A673 (cell line): ENCODE data around the gene PER3. TPM values are rescaled to one million over a fixed set of nuclear protein-coding genes. Genes with fewer than 3 reads are reported as not detected.

Experiments
- BruUV-seq: library from RNA; stranded (reverse); fragments of 400-500 nt; replicated peaks from 2 replicates; lab custom pipeline; 2021; lab: Mats Ljungman, UMichigan
- CTCF ChIA-PET: fragments of 300-600 bp; sonication (Branson Sonifier 250); formaldehyde crosslinking; loops from one replicate; lab custom pipeline; 2022; ENCODE audit warnings: antibody characterized with exemption; lab: Charles Lee
- POLR2A ChIA-PET: fragments of 300-600 bp; sonication (Branson Sonifier 250); formaldehyde crosslinking; loops from one replicate; lab custom pipeline; 2022; ENCODE audit warnings: antibody characterized with exemption; ENCODE audit not compliant: low non-redundant PET; lab: Charles Lee
- DNase-seq: peaks from one replicate; pipeline ENCODE4 v3.0.0-alpha.2; 2015; ENCODE audit warnings: low spot score
- H3K27ac ChIP-seq: fragments of 200-600 bp; sonication (generic); 2 replicates; pipeline ENCODE4 v1.5.1; 2016; ENCODE audit warnings: mixed run types, low read depth, mild to moderate bottlenecking, mixed read lengths, antibody characterized with exemption, low read length; ENCODE audit not compliant: poor library complexity, severe bottlenecking
- H3K27me3 ChIP-seq: fragments of 200-600 bp; sonication (generic); replicated peaks from 2 replicates; pipeline ENCODE4 v1.6.1; 2017; ENCODE audit warnings: mixed run types, low read depth, mild to moderate bottlenecking, mixed read lengths, antibody characterized with exemption, low read length; ENCODE audit not compliant: insufficient read depth, poor library complexity
- H3K36me3 ChIP-seq: fragments of 200-600 bp; sonication (generic); 2 replicates; pipeline ENCODE4 v1.6.1; 2016; ENCODE audit warnings: mixed run types, mild to moderate bottlenecking, mixed read lengths, antibody characterized with exemption, low read length; ENCODE audit not compliant: insufficient read depth, poor library complexity, severe bottlenecking
- H3K4me1 ChIP-seq: fragments of 200-600 bp; sonication (generic); 2 replicates; pipeline ENCODE4 v1.6.1; 2017; ENCODE audit warnings: mixed run types, mild to moderate bottlenecking, mixed read lengths, antibody characterized with exemption, low read length; ENCODE audit not compliant: insufficient read depth, poor library complexity, severe bottlenecking
- H3K4me3 ChIP-seq: fragments of 200-600 bp; sonication (generic); 2 replicates; pipeline ENCODE4 v1.5.1; 2016; ENCODE audit warnings: low read depth, mixed run types, mild to moderate bottlenecking, mixed read lengths, low read length; ENCODE audit not compliant: poor library complexity, severe bottlenecking
- H3K9me3 ChIP-seq: fragments of 200-600 bp; sonication (generic); 2 replicates; pipeline ENCODE4 v1.6.1; 2016; ENCODE audit warnings: mixed run types, low read depth, mild to moderate bottlenecking, mixed read lengths, antibody characterized with exemption, low read length; ENCODE audit not compliant: poor library complexity, severe bottlenecking
- CTCF ChIP-seq: fragments of 300-800, 200-600 bp; sonication (generic); conservative IDR thresholded peaks from 2 replicates; pipeline ENCODE4 v1.5.1; 2017; ENCODE audit warnings: low read depth, mild to moderate bottlenecking, antibody characterized with exemption, low read length, moderate library complexity, mixed read lengths
- EZH2 ChIP-seq: fragments of 200-600 bp; sonication (generic); IDR thresholded peaks from 2 replicates; pipeline ENCODE4 v1.6.1; 2017; ENCODE audit warnings: borderline replicate concordance, low read depth, mild to moderate bottlenecking, mixed read lengths, antibody characterized with exemption, low read length; ENCODE audit not compliant: poor library complexity, severe bottlenecking
- intact Hi-C: fragments of 100-400 bp; cut with micrococcal nuclease; formaldehyde crosslinking; loops from one replicate; pipeline ENCODE4 v1.10.0; 2022; ENCODE audit not compliant: unreplicated experiment
- total RNA-seq: library from RNA; stranded (reverse); gene quantifications from 2 replicates; pipeline ENCODE4 v1.2.3, GENCODE V29; 2021

The PER3 gene
- total RNA-seq, 1 experiment from 2014 or later: 4.1 TPM

- no TSS peak for BruUV-seq
- no peaks in the 10 kb centered on the region for H3K4me1 ChIP-seq
- no peaks in the 10 kb centered on the region for H3K36me3 ChIP-seq
- ChIA-PET POLR2A (no interaction called here), CTCF (interaction anchor here (0.5 kb wide), 1 partner anchor 138 kb away, joined by 8 read pairs; no protein-coding TSS in a partner anchor)
- peaks cover 18% of the 10 kb centered on the region for H3K9me3 ChIP-seq
- no peak overlapping the region for H3K27ac ChIP-seq
- H3K27me3 ChIP-seq: no peaks in the 10 kb centered on the region
- TF ChIP-seq EZH2 (no peak), CTCF (no peak)
- intact Hi-C loops: no loop called here
- H3K4me3 ChIP-seq: no peak overlapping the region
- no peak for DNase-seq
These were observed 25.7 kb downstream of the PER3 start for GRCh38 chr1:7809742-7810141.

DNA sequence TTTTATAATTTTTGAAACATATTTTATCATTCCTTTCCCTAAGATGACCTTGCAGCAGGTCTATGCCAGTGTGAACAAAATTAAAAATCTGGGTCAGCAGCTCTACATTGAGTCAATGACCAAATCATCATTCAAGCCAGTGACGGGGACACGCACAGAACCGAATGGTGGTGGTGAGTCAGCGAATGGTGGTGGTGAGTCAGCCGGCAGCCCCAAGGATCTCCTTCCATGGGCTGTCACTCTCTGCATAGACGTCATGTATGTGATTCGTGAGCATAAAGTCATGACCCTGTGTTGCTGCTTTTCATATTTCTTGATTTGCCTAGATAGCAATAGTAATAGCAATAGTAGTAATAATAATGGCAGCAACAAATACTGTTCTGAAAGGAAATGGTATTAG lies 26.3 kb downstream of the PER3 start:
- H3K27ac ChIP-seq: no peak overlapping the region
- no TSS peak for BruUV-seq
- H3K4me1 ChIP-seq: no peaks in the 10 kb centered on the region
- TF ChIP-seq CTCF (no peak), EZH2 (no peak)
- peak; percentile 29 for DNase-seq
- peaks cover 18% of the 10 kb centered on the region for H3K9me3 ChIP-seq
- ChIA-PET POLR2A (no interaction called here), CTCF (no interaction called here)
- no peaks in the 10 kb centered on the region for H3K27me3 ChIP-seq
- intact Hi-C loops: no loop called here
- H3K4me3 ChIP-seq: no peak overlapping the region
- H3K36me3 ChIP-seq: no peaks in the 10 kb centered on the region

DNA sequence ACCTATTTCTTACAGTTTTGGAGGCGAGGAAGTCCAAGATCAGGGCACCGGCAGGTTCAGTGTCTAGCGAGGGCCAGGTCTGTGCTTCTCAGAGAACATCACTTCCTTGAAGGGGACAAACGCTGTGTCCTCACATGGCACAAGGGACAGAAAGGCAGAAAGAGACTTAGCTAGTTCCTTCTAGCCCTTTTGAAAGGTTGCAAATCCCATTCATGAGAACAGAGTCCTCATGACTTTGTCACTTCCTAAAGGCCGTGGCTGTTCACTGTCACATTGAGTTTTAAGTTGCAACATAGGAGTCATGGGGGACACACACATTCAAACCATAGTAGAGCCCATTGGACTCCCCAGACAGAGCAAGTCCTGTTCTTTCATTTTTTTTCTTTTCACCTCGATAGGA lies 27.4 kb downstream of the PER3 start:
- no peak for DNase-seq
- intact Hi-C loops: no loop called here
- Histone ChIP-seq H3K4me1 (no peaks in the 10 kb centered on the region), H3K36me3 (no peaks in the 10 kb centered on the region), H3K9me3 (peaks cover 18% of the 10 kb centered on the region), H3K27ac (no peak overlapping the region), H3K4me3 (no peak overlapping the region), H3K27me3 (no peaks in the 10 kb centered on the region)
- CTCF ChIA-PET: no interaction called here
- POLR2A ChIA-PET: no interaction called here
- TF ChIP-seq CTCF: no peak
- TF ChIP-seq EZH2: no peak
- no TSS peak for BruUV-seq
